SU-DHL-6 (cell line): Measurements from ENCODE around the gene ZNF335.
A peak's percentile ranks its signal among the peaks of the same experiment; 100 is the strongest.

Experiments
- H2AFZ ChIP-seq: fragments of 200-600 bp; sonication (generic); 2 replicates; pipeline ENCODE4 v1.6.1; 2014; ENCODE audit warnings: low read depth, mild to moderate bottlenecking, moderate library complexity, mixed read lengths, antibody characterized with exemption, low read length; ENCODE audit not compliant: severe bottlenecking
- H3F3A ChIP-seq: fragments of 200-600 bp; shearing (Covaris generic); 2 replicates; pipeline ENCODE4 v1.6.0; 2016; ENCODE audit warnings: antibody characterized with exemption, mild to moderate bottlenecking; ENCODE audit not compliant: insufficient read depth
- H3K27ac ChIP-seq: fragments of 200-600 bp; sonication (generic); 2 replicates; pipeline ENCODE4 v1.5.1; 2016; ENCODE audit warnings: low read depth, mild to moderate bottlenecking, low read length, moderate library complexity, mixed read lengths
- H3K27me3 ChIP-seq: fragments of 200-600 bp; sonication (generic), shearing (Covaris generic); 2 replicates; pipeline ENCODE4 v1.6.0; 2014; ENCODE audit warnings: mild to moderate bottlenecking, low read length
- H3K36me3 ChIP-seq: fragments of 200-600 bp; sonication (generic); 2 replicates; pipeline ENCODE4 v1.6.1; 2014; ENCODE audit warnings: mild to moderate bottlenecking, low read length, mixed read lengths
- H3K4me2 ChIP-seq: fragments of 300-600, 200-600 bp; shearing (Covaris generic), sonication (generic); 2 replicates; pipeline ENCODE4 v1.6.0; 2014; ENCODE audit warnings: low read length, low read depth, mild to moderate bottlenecking; ENCODE audit not compliant: poor library complexity, severe bottlenecking
- H3K4me3 ChIP-seq: fragments of 200-600 bp; sonication (generic); 2 replicates; pipeline ENCODE4 v1.5.1; 2014; ENCODE audit warnings: antibody characterized with exemption, low read length, mild to moderate bottlenecking, mixed read lengths; ENCODE audit not compliant: insufficient read depth, poor library complexity, severe bottlenecking
- H3K79me2 ChIP-seq: fragments of 200-600 bp; sonication (generic); 2 replicates; pipeline ENCODE4 v1.6.1; 2014; ENCODE audit warnings: mild to moderate bottlenecking, low read length, moderate library complexity; ENCODE audit not compliant: insufficient read depth
- H3K9ac ChIP-seq: fragments of 200-600 bp; sonication (generic); 2 replicates; pipeline ENCODE4 v1.7.0; 2014; ENCODE audit warnings: mild to moderate bottlenecking, low read length
- H3K9me2 ChIP-seq: fragments of 200-600 bp; sonication (generic); replicated peaks from 2 replicates; pipeline ENCODE4 v1.6.1; 2014; ENCODE audit warnings: low read length; ENCODE audit not compliant: insufficient read depth
- H3K9me3 ChIP-seq: fragments of 200-600 bp; sonication (generic); 2 replicates; pipeline ENCODE4 v1.6.1; 2014; ENCODE audit warnings: low read length, mixed read lengths; ENCODE audit not compliant: insufficient read depth
- H4K20me1 ChIP-seq: fragments of 200-600 bp; sonication (generic); 2 replicates; pipeline ENCODE4 v1.6.1; 2014; ENCODE audit warnings: low read depth, mild to moderate bottlenecking, antibody characterized with exemption, low read length, moderate library complexity, mixed read lengths
- CTCF ChIP-seq: fragments of 200-600 bp; sonication (generic); IDR thresholded peaks from one replicate; pipeline ENCODE4 v1.5.1; 2017; ENCODE audit warnings: antibody characterized with exemption, mild to moderate bottlenecking, low read length, moderate library complexity; ENCODE audit not compliant: insufficient read depth, poor library complexity, severe bottlenecking
- EZH2phosphoT487 ChIP-seq: fragments of 200-600 bp; sonication (generic), shearing (Covaris generic); conservative IDR thresholded peaks from 2 replicates; pipeline ENCODE4 v1.6.1; 2018; ENCODE audit warnings: mild to moderate bottlenecking, antibody characterized with exemption, low read length, moderate library complexity, mixed read lengths

ZNF335 gene

GRCh38 chr20:45971675-45972499 lies at the start of gene ZNF335:
Gene ZNF335, minus strand, starts transcription at chr20:45972203. Its CDS starts 793 bp downstream, at chr20:45971410.
- H3K27me3 ChIP-seq: no peaks in the 10 kb centered on the region
- no peak for TF ChIP-seq EZH2phosphoT487
- no peak for TF ChIP-seq CTCF
- no peaks in the 10 kb centered on the region for H3K9me2 ChIP-seq
- no peaks in the 10 kb centered on the region for H3K9me3 ChIP-seq
- H4K20me1 ChIP-seq: no peaks in the 10 kb centered on the region; the same call in 1 of the 2 replicates
- H3F3A ChIP-seq: peaks cover 4% of the 10 kb centered on the region; the same call in 1 of the 2 replicates
- H3K27ac ChIP-seq: peak within 1 kb of the TSS; percentile 97
- peak within 1 kb of the TSS; percentile 91 for H2AFZ ChIP-seq
- peaks cover 27% of the 10 kb centered on the region for H3K79me2 ChIP-seq
- H3K36me3 ChIP-seq: no peaks in the 10 kb centered on the region
- peak within 1 kb of the TSS; percentile 92 for H3K4me3 ChIP-seq
- H3K4me2 ChIP-seq: peak within 1 kb of the TSS; percentile 95
- peak within 1 kb of the TSS; percentile 95 for H3K9ac ChIP-seq

GRCh38 chr20:46020555-46020954 lies 48.6 kb upstream of the ZNF335 start:
- Histone ChIP-seq H3K9me3 (no peaks in the 10 kb centered on the region), H3K4me2 (no peak overlapping the region), H3K27me3 (no peaks in the 10 kb centered on the region), H3K9ac (no peak overlapping the region), H3K4me3 (no peak overlapping the region), H2AFZ (no peak overlapping the region), H3K27ac (no peak overlapping the region), H4K20me1 (no peaks in the 10 kb centered on the region), H3K36me3 (no peaks in the 10 kb centered on the region), H3K9me2 (no peaks in the 10 kb centered on the region), H3F3A (no peaks in the 10 kb centered on the region), H3K79me2 (no peaks in the 10 kb centered on the region)
- TF ChIP-seq EZH2phosphoT487 (no peak), CTCF (no peak)

GRCh38 chr20:46018611-46019010 lies 46.6 kb upstream of the ZNF335 start:
- Histone ChIP-seq H4K20me1 (no peaks in the 10 kb centered on the region), H3K9me3 (no peaks in the 10 kb centered on the region), H3K27me3 (no peaks in the 10 kb centered on the region), H3K4me3 (no peak overlapping the region), H3K9me2 (no peaks in the 10 kb centered on the region), H3K4me2 (no peak overlapping the region), H2AFZ (no peak overlapping the region), H3F3A (no peaks in the 10 kb centered on the region), H3K79me2 (no peaks in the 10 kb centered on the region), H3K27ac (no peak overlapping the region), H3K9ac (no peak overlapping the region), H3K36me3 (no peaks in the 10 kb centered on the region)
- TF ChIP-seq CTCF (no peak), EZH2phosphoT487 (no peak)
